ENCODE results near the gene UGT1A9.
"Not testable (repeated sequence)": the region's sequence is repeated elsewhere in the genome, so short reads cannot be mapped to it uniquely, and the experiment has no call there.

The UGT1A9 gene

DNA sequence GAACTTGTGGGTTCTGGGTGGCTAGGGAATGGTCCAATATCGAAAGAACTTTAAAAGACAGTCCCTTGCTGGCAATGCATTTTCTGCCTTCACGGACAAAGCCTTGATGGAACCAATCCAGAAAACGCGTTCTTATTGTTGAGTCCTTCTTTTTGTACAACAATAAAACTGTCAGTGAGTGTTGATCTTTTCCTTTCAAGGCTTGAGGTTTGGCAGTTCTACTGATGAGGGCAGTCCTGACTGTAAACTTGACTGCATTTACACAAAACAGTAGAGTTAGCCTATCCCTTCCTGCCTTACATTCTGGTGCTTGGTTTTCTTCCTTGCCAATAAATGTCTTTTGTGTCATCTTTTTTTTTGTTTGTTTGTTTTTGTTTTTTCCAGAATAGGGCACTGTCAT, 7.5 kb downstream of the UGT1A9 start:
- no peak for DNase-seq (ENCODE audit: insufficient read length, low spot score)
- FAIRE-seq = no peak

DNA sequence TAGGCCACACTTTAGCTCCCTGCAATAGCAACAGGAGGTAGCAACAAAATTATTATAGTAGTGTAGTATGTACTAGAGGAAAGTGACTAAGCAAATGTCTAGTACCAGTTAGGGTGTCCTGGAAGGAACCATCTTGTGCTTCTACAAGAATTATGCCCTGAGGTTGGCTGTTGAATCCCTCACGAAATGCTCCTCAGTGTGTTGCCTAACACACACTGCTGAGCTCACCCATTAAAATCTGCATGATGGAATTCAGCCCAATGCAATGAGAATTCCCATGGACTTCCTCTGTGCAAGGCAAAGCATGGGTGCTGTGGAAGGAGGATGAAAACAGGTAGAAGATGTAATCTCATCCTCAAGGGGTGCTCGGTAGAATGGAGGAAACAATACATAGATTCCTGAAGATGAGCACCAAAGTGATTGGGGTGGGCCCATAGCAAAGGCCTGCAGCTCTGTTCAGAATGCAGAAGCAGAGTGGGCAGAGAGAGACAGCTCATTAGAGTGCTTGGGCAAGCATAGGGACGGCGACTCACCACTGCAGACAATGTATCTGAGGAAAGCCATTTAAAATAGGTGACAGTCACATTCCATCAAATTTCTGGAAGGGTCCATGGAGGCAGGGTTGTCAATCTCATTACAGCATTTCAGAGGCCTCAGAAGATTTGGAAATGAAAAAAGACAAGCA, 8.8 kb downstream of the UGT1A9 start:
- DNase-seq (ENCODE audit: insufficient read length, low spot score) (no peak), FAIRE-seq (no peak)

DNA sequence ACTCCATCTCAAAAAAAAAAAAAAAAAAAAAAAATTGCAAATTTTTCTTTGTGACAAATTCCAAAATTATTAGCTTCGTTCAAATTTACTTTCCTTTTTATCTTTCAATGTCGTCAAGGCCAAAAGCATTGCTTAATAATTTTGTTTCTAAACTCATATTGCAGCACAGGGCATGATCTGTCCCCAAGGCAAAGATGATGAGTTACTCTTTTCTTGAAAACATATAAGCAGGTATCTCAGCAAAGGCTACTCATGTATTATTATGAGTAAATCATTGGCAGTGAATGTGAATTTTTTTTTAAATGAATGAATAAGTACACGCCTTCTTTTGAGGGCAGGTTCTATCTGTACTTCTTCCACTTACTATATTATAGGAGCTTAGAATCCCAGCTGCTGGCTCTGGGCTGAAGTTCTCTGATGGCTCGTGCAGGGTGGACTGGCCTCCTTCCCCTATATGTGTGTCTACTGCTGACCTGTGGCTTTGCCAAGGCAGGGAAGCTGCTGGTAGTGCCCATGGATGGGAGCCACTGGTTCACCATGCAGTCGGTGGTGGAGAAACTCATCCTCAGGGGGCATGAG, 9.9 kb downstream of the UGT1A9 start, which contains the start of gene UGT1A7:
Gene UGT1A7, plus strand, starts transcription at position 381 of the 579 bp plus-strand sequence. Its CDS starts 37 bp downstream, at position 418.
- FAIRE-seq = no peak
- no peak for DNase-seq (ENCODE audit: insufficient read length, low spot score)

DNA sequence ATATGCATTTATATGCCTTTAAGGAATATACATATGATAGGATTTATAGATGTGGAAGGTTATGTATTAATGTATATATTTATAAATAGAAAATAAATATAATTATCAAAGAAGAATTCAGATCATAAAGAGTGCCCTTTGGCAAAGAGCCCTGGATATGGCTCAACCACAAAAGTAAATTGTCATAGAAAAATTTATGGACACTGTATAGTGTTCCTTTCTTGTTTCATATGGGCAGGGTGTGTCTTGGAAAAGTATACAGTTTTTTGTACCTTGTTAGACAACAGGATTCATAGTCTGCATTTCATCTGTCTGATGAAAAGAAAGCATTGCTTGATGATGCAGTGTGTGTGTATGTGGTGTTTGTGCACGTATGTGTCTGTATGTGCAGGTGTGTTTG, 12.9 kb downstream of the UGT1A9 start:
- FAIRE-seq (no peak), DNase-seq (ENCODE audit: insufficient read length, low spot score) (no peak)

DNA sequence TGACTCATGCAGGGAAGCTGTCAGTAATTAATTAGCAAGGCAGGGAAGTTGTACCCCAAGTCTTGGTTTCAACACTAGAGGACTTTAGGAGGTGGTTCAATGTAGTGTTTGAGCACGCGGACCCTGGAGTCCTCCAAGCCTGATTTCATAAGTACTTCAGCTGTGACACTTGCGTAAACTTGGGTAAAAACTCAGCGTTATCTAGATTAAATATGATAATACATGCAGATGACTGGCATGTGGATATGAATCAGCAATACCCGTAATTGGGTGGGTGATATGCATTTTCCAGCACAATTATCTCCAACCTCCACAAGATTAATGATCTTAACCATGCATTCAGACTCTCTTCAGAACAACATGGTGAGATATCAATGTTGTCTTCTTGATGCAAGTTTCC, 15.2 kb downstream of the UGT1A9 start:
- DNase-seq (ENCODE audit: insufficient read length, low spot score) (no peak), FAIRE-seq (no peak)

DNA sequence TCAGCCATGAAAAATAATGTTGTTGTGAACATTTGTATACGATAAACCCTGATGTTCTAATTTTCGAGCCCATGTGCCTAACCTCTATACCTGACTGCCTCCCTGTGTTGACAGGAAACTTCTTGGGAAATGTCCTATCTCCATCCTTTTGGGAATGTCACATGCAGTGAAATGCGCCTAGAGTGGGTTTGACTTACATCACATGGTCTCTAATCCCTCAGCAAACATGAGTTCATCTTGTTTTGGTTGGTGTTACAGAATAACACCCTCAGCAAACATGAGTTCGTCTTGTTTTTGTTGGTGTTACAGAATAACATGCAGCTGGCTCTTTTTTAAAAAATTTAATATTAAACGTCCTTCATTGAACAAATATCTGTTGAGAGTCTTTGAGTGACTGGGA, 16.6 kb downstream of the UGT1A9 start:
- no peak for FAIRE-seq
- DNase-seq (ENCODE audit: insufficient read length, low spot score) = no peak

DNA sequence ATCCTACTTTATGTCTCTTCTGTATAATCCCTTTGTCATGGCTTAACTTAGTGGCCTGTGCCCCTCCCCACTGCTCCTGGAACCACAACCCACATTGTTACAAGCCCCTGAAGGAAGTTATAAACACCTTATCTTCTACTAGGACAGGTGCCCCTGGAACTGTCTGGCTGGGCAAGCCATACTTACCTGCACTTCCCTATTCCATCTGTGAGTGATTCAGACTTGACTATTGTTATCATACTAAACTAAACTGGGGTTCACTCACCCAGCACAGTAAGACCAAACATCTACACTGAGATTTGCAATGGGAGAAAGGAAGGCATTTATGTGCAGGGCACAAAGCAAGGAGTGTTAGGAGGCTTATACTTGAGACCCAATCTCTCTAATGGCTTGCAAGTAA, 17.3 kb downstream of the UGT1A9 start:
- FAIRE-seq = no peak
- no peak for DNase-seq (ENCODE audit: insufficient read length, low spot score)

DNA sequence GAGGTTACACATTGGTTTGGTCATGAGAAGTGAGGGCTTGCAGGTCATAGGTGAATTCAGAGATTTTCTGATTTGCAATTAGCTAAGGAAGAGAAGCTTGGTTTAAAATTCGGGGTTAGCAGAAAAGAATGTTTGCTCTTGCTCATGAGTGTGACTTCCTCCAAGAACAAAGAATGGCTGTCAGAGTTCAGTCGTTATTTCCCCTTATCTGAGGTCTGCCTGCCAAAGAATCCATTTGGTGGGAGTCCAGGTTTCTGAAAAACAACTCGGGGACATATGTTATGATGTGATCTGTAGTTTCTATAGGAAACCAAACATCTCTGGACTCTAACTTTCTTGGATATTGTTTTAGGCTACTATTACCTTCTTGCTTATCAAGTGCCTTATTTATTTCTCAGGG, 17.8 kb downstream of the UGT1A9 start:
- DNase-seq (ENCODE audit: insufficient read length, low spot score) (no peak), FAIRE-seq (no peak)

DNA sequence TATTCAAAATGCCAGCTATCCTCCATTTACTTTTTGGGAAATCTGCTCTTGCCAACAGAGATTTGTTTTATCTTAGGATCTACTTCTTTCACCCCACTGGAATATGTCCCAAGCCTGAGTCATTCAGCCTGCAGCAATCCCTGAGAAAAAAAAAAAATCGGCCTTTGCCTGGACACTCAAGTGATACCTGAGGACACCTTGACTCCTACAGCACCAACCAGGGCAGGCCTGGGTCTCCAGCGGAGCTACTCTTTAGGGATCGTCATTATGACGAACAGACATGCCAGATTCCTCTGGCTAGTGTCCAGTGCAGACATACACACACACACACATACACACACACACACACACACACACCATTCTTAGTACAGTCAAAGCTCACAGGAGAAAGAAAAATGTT, 18.7 kb downstream of the UGT1A9 start:
- FAIRE-seq (no peak), DNase-seq (ENCODE audit: insufficient read length, low spot score) (no peak)

DNA sequence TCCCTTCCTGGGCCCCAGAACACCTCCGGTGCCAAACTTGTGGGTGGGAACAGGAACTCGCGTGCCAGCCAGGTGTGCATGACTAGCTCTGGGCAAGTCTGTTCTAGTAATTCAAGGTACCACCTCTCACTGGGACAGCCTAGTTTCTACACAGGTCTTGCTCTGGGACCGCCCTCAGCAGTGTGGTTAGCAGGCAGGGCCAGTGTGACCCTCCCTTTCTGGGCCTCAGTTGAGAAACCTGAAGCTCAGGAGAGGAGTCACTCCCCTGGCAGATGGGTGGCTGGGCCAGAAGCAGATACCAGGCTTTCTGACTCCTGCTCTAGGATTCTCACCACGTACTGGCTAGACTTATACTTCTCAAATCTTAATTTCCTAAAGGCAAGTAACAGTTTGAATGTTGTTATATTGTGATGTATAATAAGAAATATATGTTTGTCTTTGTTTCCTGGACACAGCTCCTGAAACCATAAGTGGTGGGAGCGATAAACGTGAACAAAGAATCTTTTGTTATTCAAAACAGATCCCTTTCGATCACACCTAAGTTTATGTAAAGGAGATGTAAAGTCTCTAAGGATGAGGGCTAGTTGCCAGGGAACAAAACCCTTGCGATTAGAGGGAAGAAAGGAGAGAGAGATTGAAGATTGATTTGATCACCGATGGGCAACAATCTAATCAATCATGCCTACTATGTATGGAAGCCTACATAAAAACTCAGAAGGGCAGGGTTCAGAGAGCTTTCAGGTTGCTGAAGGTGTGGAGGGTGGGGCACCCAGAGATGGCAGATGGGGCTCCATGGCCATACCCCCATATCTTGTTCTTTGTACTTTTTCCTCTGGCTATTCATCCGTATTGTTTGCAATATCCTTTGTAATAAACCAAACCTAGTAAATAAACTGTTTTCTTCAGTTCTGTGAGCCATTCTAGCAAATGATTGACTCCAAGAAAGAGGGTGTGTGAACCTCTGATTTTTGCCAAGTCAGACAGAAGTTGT, 20.0 kb downstream of the UGT1A9 start:
- no peak for DNase-seq (ENCODE audit: insufficient read length, low spot score)

DNA sequence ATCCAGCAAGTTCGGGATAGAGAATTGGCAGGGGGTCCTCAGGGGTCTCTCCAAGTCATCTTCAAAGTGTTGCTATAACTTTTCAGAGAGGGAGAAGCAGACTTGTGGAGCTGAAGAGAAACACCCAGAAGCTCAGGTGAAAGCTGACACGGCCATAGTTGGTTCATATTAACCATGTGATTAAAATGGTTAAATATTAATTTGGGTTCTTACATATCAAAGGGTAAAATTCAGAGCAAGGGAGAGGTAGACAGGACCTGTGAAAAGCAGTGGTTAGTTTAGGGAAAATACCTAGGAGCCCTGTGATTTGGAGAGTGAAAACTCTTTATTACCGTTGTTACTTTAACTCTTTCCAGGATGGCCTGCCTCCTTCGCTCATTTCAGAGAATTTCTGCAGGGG, 20.9 kb downstream of the UGT1A9 start, which contains the start of gene UGT1A6:
Gene UGT1A6, plus strand, starts transcription at position 243 of the 400 bp plus-strand sequence. Its CDS starts 115 bp downstream, at position 358.
- no peak for FAIRE-seq
- no peak for DNase-seq (ENCODE audit: insufficient read length, low spot score)

More for the DNA sequence above, 20.0 kb downstream of the UGT1A9 start:
- no peak for FAIRE-seq

DNA sequence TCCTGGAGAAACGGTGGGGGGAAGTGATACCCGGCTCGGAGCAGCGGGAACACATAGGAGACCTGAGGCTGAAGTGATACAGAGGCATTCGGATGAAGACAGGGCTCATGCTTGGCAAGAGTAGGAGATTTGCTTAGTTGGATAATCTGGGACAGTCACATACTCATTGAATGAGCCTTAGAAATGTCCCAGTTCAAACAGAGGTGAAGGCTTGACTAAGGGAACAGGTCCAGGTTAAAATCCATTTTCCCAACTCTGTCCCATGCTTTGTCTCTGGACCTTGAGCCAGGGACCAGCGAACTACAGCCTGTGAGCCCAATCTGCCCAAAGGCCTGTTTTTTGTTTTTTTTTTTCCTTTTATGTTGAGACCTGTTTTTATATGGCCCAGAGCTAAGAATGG, 22.3 kb downstream of the UGT1A9 start:
- FAIRE-seq (no peak), DNase-seq (ENCODE audit: insufficient read length, low spot score) (no peak)

DNA sequence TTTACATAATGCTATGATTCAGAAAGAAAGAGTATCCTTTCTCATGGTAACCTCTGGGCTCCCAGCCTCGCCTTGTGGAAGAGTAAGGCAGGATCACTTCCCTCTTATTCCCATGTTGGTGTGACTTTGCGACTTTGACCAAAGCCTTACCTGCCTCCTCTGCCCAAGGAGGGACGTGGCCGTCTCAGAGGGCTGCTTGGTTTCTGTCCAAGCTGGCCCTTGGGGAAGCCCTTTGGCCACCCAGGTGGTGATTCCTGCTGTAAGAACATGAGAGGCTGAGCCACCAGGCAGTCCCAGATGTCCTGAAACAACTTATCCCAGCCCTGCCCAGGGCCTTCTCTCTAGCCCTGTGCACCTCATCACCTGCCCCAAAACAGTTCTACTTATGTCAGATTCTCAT, 27.0 kb downstream of the UGT1A9 start:
- DNase-seq (ENCODE audit: insufficient read length, low spot score) = no peak
- no peak for FAIRE-seq

DNA sequence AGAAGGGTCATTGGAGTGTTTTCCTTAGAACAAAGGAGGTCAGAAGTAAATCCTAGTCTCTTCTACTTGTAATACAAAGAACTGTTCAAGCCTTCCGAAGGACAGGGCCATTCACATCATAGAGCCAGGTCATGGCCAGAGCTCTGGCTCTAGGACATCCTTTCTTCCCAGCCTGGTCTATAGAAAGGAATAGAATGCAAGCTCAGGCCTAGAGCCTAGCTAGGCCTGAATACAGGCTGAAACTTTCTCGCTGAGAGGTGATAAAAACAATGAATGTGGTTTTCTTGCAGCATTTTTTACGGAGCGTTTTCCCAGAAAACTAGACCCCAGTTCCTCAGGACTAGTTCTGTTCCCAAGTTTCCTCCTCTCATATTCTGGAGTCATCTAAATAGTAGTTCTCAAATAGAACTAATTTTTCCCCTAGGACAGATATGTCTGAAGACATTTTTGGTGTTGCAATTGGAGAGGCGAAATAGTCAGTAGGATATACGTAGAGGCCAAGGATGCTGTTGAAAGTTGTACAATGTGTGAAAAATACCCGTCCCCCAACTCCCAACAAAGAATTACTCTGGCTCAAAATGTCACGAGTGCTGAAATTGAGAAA, 27.8 kb downstream of the UGT1A9 start:
- FAIRE-seq (no peak), DNase-seq (ENCODE audit: insufficient read length, low spot score) (no peak)

DNA sequence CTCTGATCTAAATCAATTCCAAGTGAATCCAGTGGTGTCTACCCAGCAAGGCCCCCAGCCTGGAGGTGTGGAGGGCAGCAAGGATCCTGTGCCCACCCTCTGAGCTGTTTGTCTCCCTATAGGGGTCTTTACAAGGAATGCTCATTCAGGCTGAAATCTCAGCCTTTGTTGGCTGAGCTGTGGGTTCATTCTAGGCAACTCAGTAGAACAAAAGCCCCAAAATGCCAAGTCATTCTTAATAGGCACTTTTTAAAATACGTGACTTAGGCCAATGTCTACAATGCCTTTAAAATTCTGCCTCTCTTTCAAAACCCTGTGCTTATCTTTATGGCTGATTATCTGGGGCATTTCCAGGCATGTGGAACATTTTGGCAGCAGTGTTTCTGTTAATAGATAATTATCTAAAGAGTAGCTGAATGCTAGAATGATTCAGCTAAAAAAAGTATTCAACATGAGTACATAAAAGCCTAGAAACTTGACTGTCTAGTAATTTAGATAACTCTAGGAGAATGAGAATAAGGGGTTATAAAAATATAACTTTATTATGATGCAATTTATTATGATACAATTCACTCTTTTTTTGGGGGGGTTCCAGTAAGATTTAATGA, 28.4 kb downstream of the UGT1A9 start:
- no peak for DNase-seq (ENCODE audit: insufficient read length, low spot score)
- FAIRE-seq = no peak

DNA sequence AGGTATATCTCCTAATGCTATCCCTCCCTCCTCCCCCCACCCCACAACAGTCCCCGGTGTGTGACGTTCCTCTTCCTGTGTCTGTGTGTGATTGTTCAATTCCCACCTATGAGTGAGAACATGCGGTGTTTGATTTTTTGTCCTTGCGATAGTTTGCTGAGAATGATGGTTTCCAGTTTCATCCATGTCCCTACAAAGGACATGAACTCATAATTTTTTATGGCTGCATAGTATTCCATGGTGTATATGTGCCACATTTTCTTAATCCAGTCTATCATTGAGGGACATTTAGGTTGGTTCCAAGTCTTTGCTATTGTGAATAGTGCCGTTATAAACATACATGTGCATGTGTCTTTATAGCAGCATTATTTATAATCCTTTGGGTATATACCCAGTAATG, 29.1 kb downstream of the UGT1A9 start:
- FAIRE-seq = not testable (repeated sequence)

DNA sequence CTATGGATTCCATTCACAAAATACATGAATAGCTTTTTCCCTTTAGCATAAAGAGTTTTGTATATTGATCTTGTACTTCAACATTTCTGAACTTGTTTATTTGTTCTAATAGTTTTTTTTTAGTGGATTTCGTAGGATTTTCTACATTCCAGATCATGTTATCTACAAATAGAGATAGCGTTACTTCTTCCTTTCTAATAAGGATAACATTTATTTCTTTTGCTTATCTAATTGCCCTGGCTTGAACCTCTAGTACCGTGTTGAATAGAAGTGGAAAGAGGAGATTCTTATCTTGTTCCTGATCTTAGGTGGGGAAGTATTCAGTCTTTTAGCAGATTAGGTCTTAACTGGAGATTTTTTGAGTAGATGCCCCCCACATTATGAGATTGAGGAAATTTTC, 30.5 kb downstream of the UGT1A9 start:
- FAIRE-seq = no peak
- no peak for DNase-seq (ENCODE audit: insufficient read length, low spot score)

More for the DNA sequence above, 29.1 kb downstream of the UGT1A9 start:
- DNase-seq (ENCODE audit: insufficient read length, low spot score) = not testable (repeated sequence)

DNA sequence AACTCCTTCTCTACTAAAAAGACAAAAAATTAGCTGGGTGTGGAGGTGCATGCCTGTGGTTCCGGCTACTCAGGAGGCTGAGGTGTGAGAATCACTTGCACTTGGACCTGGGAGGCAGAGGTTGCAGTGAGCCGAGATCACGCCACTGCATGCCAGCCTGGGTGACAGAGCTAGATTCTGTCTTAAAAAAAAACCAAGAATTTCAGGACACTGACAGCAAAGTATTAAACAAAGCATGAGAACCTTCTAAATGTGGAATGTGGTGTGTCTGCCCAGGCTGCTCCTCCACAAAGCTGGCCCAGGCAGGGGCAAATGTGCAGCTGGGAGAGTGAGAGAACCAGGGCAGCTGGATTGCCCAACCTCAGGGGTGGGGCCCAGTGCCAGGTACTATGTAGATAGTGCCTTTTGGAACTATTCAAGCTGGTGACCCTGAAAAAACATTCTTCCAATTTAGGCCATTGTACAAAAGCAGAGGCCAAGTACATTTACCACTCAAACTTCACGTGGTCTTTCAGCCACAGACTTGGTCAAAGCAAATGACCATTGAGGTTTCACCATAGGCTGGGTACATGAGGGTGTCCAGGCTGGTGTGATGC, 34.3 kb downstream of the UGT1A9 start:
- DNase-seq (ENCODE audit: insufficient read length, low spot score) (no peak), FAIRE-seq (no peak)

DNA sequence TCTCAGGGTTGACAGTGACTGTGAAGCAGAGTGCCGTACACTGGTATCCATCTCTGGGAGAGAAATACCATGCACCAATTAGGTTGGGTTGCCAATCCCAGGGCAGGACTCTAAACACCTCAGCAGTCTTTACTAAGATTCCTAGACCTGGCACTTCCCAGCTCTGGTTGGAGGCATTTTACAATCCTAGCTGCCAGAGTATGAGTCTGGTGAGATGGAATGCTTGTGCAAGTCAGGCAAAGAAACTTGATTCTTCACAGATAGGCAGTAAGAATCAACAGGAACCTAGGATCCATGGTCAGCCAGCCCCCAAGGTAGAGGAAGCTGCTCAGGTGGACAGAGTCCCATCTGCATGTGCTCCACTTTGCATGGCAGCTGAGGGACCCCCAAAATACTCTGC, 35.0 kb downstream of the UGT1A9 start:
- DNase-seq (ENCODE audit: insufficient read length, low spot score) (no peak), FAIRE-seq (no peak)
